ENCODE measurements around the gene CLHC1. TPM values are rescaled to one million over a fixed set of nuclear protein-coding genes. Genes with fewer than 3 reads are reported as not detected.
"Not testable (repeated sequence)": the region's sequence is repeated elsewhere in the genome, so short reads cannot be mapped to it uniquely, and the experiment has no call there.

Gene CLHC1
- total and polyA plus RNA-seq, 8 donors, result 2.9 to 20.0 (median 7.0) TPM

- peak in 2 of 4 donors; percentile 12 to 26 for ATAC-seq
- H3K27ac ChIP-seq, result peak overlapping the region; percentile 79 to 97 (median 93)
- TF ChIP-seq CTCF (IDR thresholded peaks at IDR 0.05), result no peak
- 2 to 3% methylated on average over 13 of the region's 13 CpGs for WGBS, 2 donors
- H3K36me3 ChIP-seq, result peaks cover 0 to 19% (median 0%) of the 10 kb centered on the region in 3 donors
- peaks cover 0 to 21% (median 16%) of the 10 kb centered on the region in 3 donors for H3K4me1 ChIP-seq
- DNase-seq, result no peak
- no peaks in the 10 kb centered on the region for H3K9me3 ChIP-seq
- H3K4me3 ChIP-seq, result peak overlapping the region; percentile 77 to 98 (median 84)
- no peak for FAIRE-seq
- H3K27me3 ChIP-seq, result no peaks in the 10 kb centered on the region
- intact Hi-C loops (cut with DNase I), result no loop called here
Observed at GRCh38 chr2:55231546-55232083, 478 bp downstream of the CLHC1 start.

GRCh38 chr2:55230551-55230950 lies 1.5 kb downstream of the CLHC1 start:
- WGBS, 2 donors, result 96 to 100% methylated on average over 3 of the region's 3 CpGs
- intact Hi-C loops (cut with DNase I), result no loop called here
- DNase-seq, result no peak
- Histone ChIP-seq H3K4me1 (peaks cover 0 to 21% (median 16%) of the 10 kb centered on the region in 3 donors), H3K9me3 (no peaks in the 10 kb centered on the region), H3K36me3 (peaks cover 0 to 16% (median 0%) of the 10 kb centered on the region in 3 donors), H3K27ac (no peak overlapping the region), H3K4me3 (no peak overlapping the region), H3K27me3 (no peaks in the 10 kb centered on the region)
- no peak for FAIRE-seq
- ATAC-seq, result no peak
- no peak for TF ChIP-seq CTCF (IDR thresholded peaks at IDR 0.05)

GRCh38 chr2:55229221-55229620 lies 2.9 kb downstream of the CLHC1 start:
- DNase-seq (no peak), ATAC-seq (no peak), FAIRE-seq (no peak)
- no peak overlapping the region for H3K4me3 ChIP-seq
- intact Hi-C loops (cut with DNase I), result no loop called here
- H3K27me3 ChIP-seq, result no peaks in the 10 kb centered on the region
- peaks cover 0 to 2% (median 0%) of the 10 kb centered on the region in 3 donors for H3K36me3 ChIP-seq
- TF ChIP-seq CTCF (IDR thresholded peaks at IDR 0.05), result no peak
- WGBS, 2 donors, result 89 to 94% methylated on average over 2 of the region's 2 CpGs
- H3K27ac ChIP-seq, result no peak overlapping the region
- peaks cover 0 to 12% (median 10%) of the 10 kb centered on the region in 3 donors for H3K4me1 ChIP-seq
- no peaks in the 10 kb centered on the region for H3K9me3 ChIP-seq

GRCh38 chr2:55228226-55228563 lies 3.9 kb downstream of the CLHC1 start:
- intact Hi-C loops (cut with DNase I), result no loop called here

GRCh38 chr2:55227437-55228225 lies 4.5 kb downstream of the CLHC1 start:
- 84 to 91% methylated on average over 7 of the region's 7 CpGs for WGBS, 2 donors
- DNase-seq; H3K27me3 ChIP-seq; H3K4me1 ChIP-seq; ATAC-seq; H3K4me3 ChIP-seq; H3K36me3 ChIP-seq; FAIRE-seq; H3K27ac ChIP-seq; H3K9me3 ChIP-seq; intact Hi-C loops (cut with DNase I): not testable (repeated sequence)

More at GRCh38 chr2:55228226-55228563, 3.9 kb downstream of the CLHC1 start:
- no peak for FAIRE-seq
- Histone ChIP-seq H3K9me3 (no peaks in the 10 kb centered on the region), H3K36me3 (no peaks in the 10 kb centered on the region), H3K4me3 (no peak overlapping the region), H3K27me3 (no peaks in the 10 kb centered on the region), H3K27ac (no peak overlapping the region), H3K4me1 (peaks cover 0 to 3% (median 0%) of the 10 kb centered on the region in 3 donors)
- no peak for ATAC-seq
- no peak for TF ChIP-seq CTCF (IDR thresholded peaks at IDR 0.05)
- no peak for DNase-seq
